KG1 (cell line): Measurements from ENCODE around the gene ANKRD18A.

Source experiments
- DNase-seq: peaks from one replicate; lab custom pipeline; 2025; lab: John Stamatoyannopoulos, UW

ANKRD18A gene

GRCh38 chr9:38620483-38621433 lies at the start of gene ANKRD18A:
Gene ANKRD18A (minus strand): TSS chr9:38620596. CDS start chr9:38620285, 311 bp downstream.
- no peak for DNase-seq

- no peak for DNase-seq
These were observed 48.5 kb upstream of the ANKRD18A start for GRCh38 chr9:38668791-38669466.

- DNase-seq = no peak
These were observed 42.6 kb upstream of the ANKRD18A start for GRCh38 chr9:38662763-38663593.

- DNase-seq = no peak
These were observed 39.1 kb upstream of the ANKRD18A start for GRCh38 chr9:38659538-38659937.

GRCh38 chr9:38656896-38657295 lies 36.5 kb upstream of the ANKRD18A start:
- DNase-seq = no peak

- DNase-seq = no peak
These were observed 32.1 kb upstream of the ANKRD18A start for GRCh38 chr9:38652486-38652885.

GRCh38 chr9:38652044-38652443 lies 31.6 kb upstream of the ANKRD18A start:
- no peak for DNase-seq

- DNase-seq = no peak
These were observed 31.1 kb upstream of the ANKRD18A start for GRCh38 chr9:38651400-38652042.

- DNase-seq = no peak
These were observed 30.2 kb upstream of the ANKRD18A start for GRCh38 chr9:38650564-38650963.

GRCh38 chr9:38649731-38650363 lies 29.5 kb upstream of the ANKRD18A start:
- no peak for DNase-seq

GRCh38 chr9:38644601-38645000 lies 24.2 kb upstream of the ANKRD18A start:
- no peak for DNase-seq

- no peak for DNase-seq
These were observed 23.4 kb upstream of the ANKRD18A start for GRCh38 chr9:38643815-38644173.

GRCh38 chr9:38642951-38643814 lies 22.8 kb upstream of the ANKRD18A start:
- DNase-seq = no peak

GRCh38 chr9:38641985-38642864 lies 21.8 kb upstream of the ANKRD18A start:
- DNase-seq = no peak

- no peak for DNase-seq
These were observed 20.7 kb upstream of the ANKRD18A start for GRCh38 chr9:38641142-38641541.

GRCh38 chr9:38639577-38639940 lies 19.2 kb upstream of the ANKRD18A start:
- DNase-seq = no peak

GRCh38 chr9:38638881-38639576 lies 18.6 kb upstream of the ANKRD18A start:
- DNase-seq = no peak

- no peak for DNase-seq
These were observed 13.9 kb upstream of the ANKRD18A start for GRCh38 chr9:38634315-38634714.

- no peak for DNase-seq
These were observed 9.1 kb upstream of the ANKRD18A start for GRCh38 chr9:38629511-38629910.
